HG02943 (cell line): Measurements from ENCODE around the gene VSNL1.
"Not testable (repeated sequence)": the region's sequence is repeated elsewhere in the genome, so short reads cannot be mapped to it uniquely, and the experiment has no call there.

Experiments used
- ATAC-seq: cut with Tn5 transposase; IDR thresholded peaks from one replicate; pipeline ENCODE4 v1.9.1; 2021; ENCODE audit warnings: mild to moderate bottlenecking, low read depth, moderate library complexity; ENCODE audit not compliant: unreplicated experiment

VSNL1 gene

GRCh38 chr2:17541531-17541950 is 1.0 kb downstream of the VSNL1 start:
- ATAC-seq, result no peak

GRCh38 chr2:17542471-17542870 is 2.0 kb downstream of the VSNL1 start:
- no peak for ATAC-seq

GRCh38 chr2:17543131-17543660 is 2.7 kb downstream of the VSNL1 start:
- ATAC-seq, result no peak

- no peak for ATAC-seq
Measured at GRCh38 chr2:17543848-17544247, 3.4 kb downstream of the VSNL1 start.

- no peak for ATAC-seq
Measured at GRCh38 chr2:17544256-17544655, 3.8 kb downstream of the VSNL1 start.

- ATAC-seq, result no peak
Measured at GRCh38 chr2:17545680-17546613, 5.5 kb downstream of the VSNL1 start.

- ATAC-seq, result no peak
Measured at GRCh38 chr2:17547237-17547636, 6.7 kb downstream of the VSNL1 start.

- no peak for ATAC-seq
Measured at GRCh38 chr2:17547737-17548136, 7.2 kb downstream of the VSNL1 start.

GRCh38 chr2:17550907-17551306 is 10.4 kb downstream of the VSNL1 start:
- no peak for ATAC-seq

GRCh38 chr2:17555150-17555549 is 14.7 kb downstream of the VSNL1 start:
- ATAC-seq, result no peak

- ATAC-seq, result no peak
Measured at GRCh38 chr2:17557596-17557995, 17.1 kb downstream of the VSNL1 start.

- no peak for ATAC-seq
Measured at GRCh38 chr2:17558053-17558452, 17.6 kb downstream of the VSNL1 start.

- no peak for ATAC-seq
Measured at GRCh38 chr2:17558878-17559277, 18.4 kb downstream of the VSNL1 start.

GRCh38 chr2:17565726-17566125 is 25.2 kb downstream of the VSNL1 start:
- ATAC-seq, result not testable (repeated sequence)

GRCh38 chr2:17571681-17572080 is 31.2 kb downstream of the VSNL1 start:
- no peak for ATAC-seq

GRCh38 chr2:17573085-17573803 is 32.7 kb downstream of the VSNL1 start:
- ATAC-seq, result no peak

GRCh38 chr2:17573804-17574175 is 33.3 kb downstream of the VSNL1 start:
- no peak for ATAC-seq

GRCh38 chr2:17574406-17575073 is 34.0 kb downstream of the VSNL1 start:
- no peak for ATAC-seq

- ATAC-seq, result no peak
Measured at GRCh38 chr2:17576802-17577201, 36.3 kb downstream of the VSNL1 start.

GRCh38 chr2:17578466-17578928 is 38.0 kb downstream of the VSNL1 start:
- ATAC-seq, result no peak
